BJ (cell line): ENCODE results near the gene PPP4C. TPM values are rescaled to one million over a fixed set of nuclear protein-coding genes. Genes with fewer than 3 reads are reported as not detected.
"Not testable (repeated sequence)": the region's sequence is repeated elsewhere in the genome, so short reads cannot be mapped to it uniquely, and the experiment has no call there.

Experiments used
- CTCF ChIA-PET: fragments of 350-600 bp; formaldehyde crosslinking; extraction: SDS; loops from one replicate; lab custom pipeline; 2021; ENCODE audit warnings: antibody characterized with exemption, inconsistent platforms; lab: Yijun Ruan, JAX
- POLR2A ChIA-PET: fragments of 300-600 bp; sonication (Branson Sonifier 250); formaldehyde crosslinking; extraction: SDS; loops from one replicate; lab custom pipeline; 2021; ENCODE audit warnings: antibody characterized with exemption; lab: Charles Lee
- DNase-seq: peaks from one replicate; pipeline ENCODE4 v3.0.0-alpha.2; 2011; ENCODE audit warnings: low read depth
- H3K27me3 ChIP-seq: 2 replicates; pipeline ENCODE4 v1.6.0; 2011; ENCODE audit warnings: low read length; ENCODE audit not compliant: control insufficient read depth, insufficient read depth
- H3K36me3 ChIP-seq: 2 replicates; pipeline ENCODE4 v1.5.1; 2011; ENCODE audit warnings: low read length; ENCODE audit not compliant: control insufficient read depth, insufficient read depth
- H3K4me3 ChIP-seq: 2 replicates; pipeline ENCODE4 v1.5.1; 2011; ENCODE audit warnings: low read depth, mild to moderate bottlenecking, control low read depth, low read length
- polyA plus RNA-seq: library from polyadenylated mRNA; depleted of rRNA; stranded (reverse); fragments of >200 nt; gene quantifications from 2 replicates; pipeline ENCODE4 v1.2.3, GENCODE V29; 2011
- TF ChIP-seq, protein P1 (sequence below): IDR thresholded peaks from 2 replicates; pipeline ENCODE4 v1.5.1; 2011; ENCODE audit warnings: low read depth, mild to moderate bottlenecking, control low read depth, inconsistent platforms, low read length, moderate library complexity; ENCODE audit not compliant: insufficient read depth

PPP4C gene
- polyA plus RNA-seq, 1 experiment = 209 TPM

DNA sequence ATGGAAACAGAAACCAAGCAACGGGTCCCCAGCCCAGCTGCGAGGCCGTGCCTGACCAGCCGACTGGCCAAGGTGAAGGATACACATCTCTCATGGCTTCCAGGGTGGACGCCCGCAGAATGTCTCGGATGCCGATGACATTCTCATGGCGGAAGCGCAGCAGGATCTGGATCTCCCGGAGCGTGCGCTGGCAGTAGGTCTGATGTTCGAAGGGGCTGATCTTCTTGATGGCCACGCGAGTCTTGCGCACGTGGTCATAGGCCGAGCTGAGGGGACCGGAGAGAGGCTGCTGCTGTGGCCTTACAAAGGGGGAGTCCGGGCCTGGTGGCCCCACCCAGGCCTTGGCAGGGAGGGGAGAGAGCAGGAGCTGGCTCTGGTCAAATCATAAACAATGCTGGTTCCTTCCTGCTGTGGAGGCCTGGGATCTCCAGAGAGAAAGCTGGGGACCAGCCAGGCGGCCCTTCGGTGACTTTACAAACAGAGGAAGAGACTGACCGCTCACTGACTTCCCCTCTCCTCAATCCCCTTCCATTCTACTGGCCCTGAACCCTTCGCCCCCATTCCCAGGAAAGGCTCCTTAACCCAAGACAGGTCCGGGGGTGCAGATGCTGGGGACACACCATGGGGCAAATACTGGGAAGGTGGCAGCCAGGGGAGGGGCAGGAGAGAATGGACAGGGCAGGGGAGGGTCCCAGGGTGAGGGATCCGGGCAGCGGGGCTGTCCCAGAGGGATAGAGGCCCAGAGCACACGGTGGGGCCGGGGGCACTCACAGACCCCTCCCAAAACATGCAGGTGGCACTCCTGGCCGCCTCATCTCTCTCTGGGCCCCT is 46.2 kb downstream of the PPP4C start:
- ChIA-PET POLR2A (no interaction called here), CTCF (interaction anchor here (2.2 kb wide), 1 partner anchor 9 kb away, joined by 7 read pairs; the partner anchor contains the start of gene GDPD3)
- H3K4me3 ChIP-seq = peak overlapping the region; percentile 96
- H3K36me3 ChIP-seq = peaks cover 10% of the 10 kb centered on the region
- TF ChIP-seq, protein P1, sequence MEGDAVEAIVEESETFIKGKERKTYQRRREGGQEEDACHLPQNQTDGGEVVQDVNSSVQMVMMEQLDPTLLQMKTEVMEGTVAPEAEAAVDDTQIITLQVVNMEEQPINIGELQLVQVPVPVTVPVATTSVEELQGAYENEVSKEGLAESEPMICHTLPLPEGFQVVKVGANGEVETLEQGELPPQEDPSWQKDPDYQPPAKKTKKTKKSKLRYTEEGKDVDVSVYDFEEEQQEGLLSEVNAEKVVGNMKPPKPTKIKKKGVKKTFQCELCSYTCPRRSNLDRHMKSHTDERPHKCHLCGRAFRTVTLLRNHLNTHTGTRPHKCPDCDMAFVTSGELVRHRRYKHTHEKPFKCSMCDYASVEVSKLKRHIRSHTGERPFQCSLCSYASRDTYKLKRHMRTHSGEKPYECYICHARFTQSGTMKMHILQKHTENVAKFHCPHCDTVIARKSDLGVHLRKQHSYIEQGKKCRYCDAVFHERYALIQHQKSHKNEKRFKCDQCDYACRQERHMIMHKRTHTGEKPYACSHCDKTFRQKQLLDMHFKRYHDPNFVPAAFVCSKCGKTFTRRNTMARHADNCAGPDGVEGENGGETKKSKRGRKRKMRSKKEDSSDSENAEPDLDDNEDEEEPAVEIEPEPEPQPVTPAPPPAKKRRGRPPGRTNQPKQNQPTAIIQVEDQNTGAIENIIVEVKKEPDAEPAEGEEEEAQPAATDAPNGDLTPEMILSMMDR = no peak
- no peak for DNase-seq
- no peaks in the 10 kb centered on the region for H3K27me3 ChIP-seq

DNA sequence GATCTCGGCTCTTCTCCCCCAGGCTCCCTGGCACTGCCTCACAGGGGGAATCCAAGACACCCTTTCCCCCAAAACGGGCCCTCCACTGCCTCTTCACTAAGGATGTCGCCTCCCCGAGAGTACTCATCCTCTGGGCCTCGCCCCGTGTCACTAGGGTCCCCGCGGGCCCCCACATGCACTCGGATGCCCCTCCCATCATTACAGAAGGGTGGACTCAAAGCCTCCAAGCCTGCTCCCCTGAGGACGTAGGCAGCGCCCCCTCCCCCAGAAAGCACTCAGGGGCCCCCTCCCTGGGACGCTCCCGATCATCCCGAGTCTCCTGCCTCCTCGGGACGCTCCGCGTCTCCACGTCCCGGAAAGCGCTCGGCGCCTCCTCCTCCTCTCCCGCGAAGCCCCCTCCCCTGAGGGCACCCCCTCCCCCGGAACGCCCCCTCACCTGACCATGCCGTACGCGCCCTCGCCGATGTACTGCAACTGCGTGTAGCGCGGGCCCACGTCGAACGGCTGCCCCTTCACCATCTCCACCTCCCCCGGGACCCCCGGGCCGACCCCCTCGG is 46.9 kb downstream of the PPP4C start:
- CTCF ChIA-PET = interaction anchor here (2.2 to 3.2 kb wide), 2 partner anchors 10 kb away, joined by 7 to 21 read pairs; partner anchors contain the start of gene GDPD3

DNA sequence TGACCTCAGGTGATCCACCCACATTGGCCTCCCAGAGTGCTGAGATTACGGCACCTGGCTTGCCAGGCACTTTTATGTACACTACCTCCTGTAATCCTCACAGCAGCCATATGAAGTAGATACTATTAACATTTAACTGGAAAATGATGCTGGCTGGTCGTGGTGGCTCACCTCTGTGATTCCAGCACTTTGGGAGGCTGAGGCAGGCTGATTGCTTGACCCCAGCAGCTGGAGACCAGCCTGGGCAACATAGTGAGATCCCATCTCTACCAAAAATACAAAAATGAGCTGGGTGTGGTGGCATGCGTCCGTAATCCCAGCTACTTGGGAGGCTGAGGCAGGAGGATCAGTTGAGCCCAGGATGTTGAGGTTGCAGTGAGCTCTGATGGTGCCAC is 49.2 kb downstream of the PPP4C start:
- H3K36me3 ChIP-seq = peaks cover 6% of the 10 kb centered on the region
- no peaks in the 10 kb centered on the region for H3K27me3 ChIP-seq
- ChIA-PET POLR2A (no interaction called here), CTCF (interaction anchor here (0.7 to 3.2 kb wide), 2 partner anchors 12 to 330 kb away, joined by 3 to 21 read pairs; partner anchors contain the start of gene GDPD3)
- DNase-seq = no peak
- TF ChIP-seq, protein P1 = no peak
- no peak overlapping the region for H3K4me3 ChIP-seq

More for the DNA sequence above, 46.9 kb downstream of the PPP4C start:
- no peak for DNase-seq
- H3K4me3 ChIP-seq = peak overlapping the region; percentile 96
- TF ChIP-seq, protein P1 = no peak
- H3K36me3 ChIP-seq = peaks cover 8% of the 10 kb centered on the region
- H3K27me3 ChIP-seq = no peaks in the 10 kb centered on the region
- POLR2A ChIA-PET = no interaction called here

DNA sequence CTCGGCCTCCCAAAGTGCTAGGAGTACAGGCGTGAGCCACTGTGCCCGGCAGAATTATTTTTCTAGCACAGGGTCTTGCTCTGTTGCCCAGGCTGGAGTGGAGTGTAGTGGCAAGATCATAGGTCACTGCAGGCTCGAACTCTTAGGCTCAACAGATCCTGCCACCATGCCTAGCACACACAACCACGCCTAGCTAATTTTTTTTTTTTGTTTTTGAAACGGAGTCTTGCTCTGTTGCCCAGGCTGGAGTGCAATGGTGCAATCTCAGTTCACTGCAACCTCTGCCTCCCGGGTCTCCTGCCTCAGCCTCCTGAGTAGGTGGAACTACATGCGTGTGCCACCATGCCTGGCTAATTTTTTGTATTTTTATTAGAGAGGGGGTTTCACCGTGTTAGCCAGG is 49.9 kb downstream of the PPP4C start:
- CTCF ChIA-PET = interaction anchor here (3.2 kb wide), 1 partner anchor 13 kb away, joined by 21 read pairs; the partner anchor contains the start of gene GDPD3
- H3K36me3 ChIP-seq, H3K4me3 ChIP-seq, DNase-seq, H3K27me3 ChIP-seq, POLR2A ChIA-PET: not testable (repeated sequence)

DNA sequence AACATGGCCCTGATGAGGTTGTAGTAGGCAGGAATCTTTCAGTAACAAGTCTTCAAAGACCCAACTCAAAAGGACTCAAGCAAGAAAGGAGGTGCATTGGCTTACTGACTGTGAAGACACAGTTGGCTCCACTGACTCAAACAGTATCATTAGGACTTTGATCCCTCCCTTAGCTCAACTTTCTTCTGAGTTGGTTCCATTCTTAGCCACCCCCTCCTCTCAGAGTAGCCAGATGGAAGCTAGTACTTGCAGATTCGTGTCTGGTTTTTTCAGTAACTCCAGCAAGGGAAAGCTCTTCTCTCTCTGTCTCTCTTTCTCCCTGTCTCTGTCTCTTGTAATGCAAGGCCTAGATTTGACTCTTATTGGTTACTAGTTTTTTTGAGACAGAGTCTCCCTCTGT is 52.2 kb downstream of the PPP4C start:
- Histone ChIP-seq H3K36me3 (no peaks in the 10 kb centered on the region), H3K4me3 (no peak overlapping the region), H3K27me3 (no peaks in the 10 kb centered on the region)
- POLR2A ChIA-PET = no interaction called here
- DNase-seq = no peak
- TF ChIP-seq, protein P1 = no peak
- CTCF ChIA-PET = interaction anchor here (1.0 to 1.7 kb wide), 2 partner anchors 16 to 36 kb away, joined by 3 to 5 read pairs; partner anchors contain the start of gene TBX6
